ENCODE results near the gene FOXP1. TPM values are rescaled to one million over a fixed set of nuclear protein-coding genes. Genes with fewer than 3 reads are reported as not detected.

FOXP1 gene
- total RNA-seq, 2 experiments from 2014 or later = 178 TPM

DNA sequence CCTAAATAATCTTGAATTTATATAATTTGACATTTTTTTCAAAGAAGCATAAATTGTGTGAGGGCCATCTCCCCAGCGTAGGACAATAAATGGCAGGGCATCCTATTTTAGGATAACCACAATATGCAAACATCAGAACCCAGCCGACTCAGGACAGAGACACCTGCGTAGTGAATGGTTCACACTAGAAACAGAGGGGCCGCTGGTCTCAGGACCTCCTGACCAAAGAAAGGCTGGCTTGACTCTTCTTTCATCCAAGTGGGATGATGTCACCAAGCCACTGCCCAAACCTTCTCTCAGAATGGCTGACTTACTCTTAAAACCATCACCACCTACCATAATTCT lies 162.1 kb downstream of the FOXP1 start:
- Mint-ChIP-seq H3K36me3 (peaks cover 13% of the 10 kb centered on the region), H3K4me1 (peaks cover 74% of the 10 kb centered on the region), H3K9me3 (no peaks in the 10 kb centered on the region), H3K27ac (peak overlapping the region; percentile 97), H3K27me3 (no peaks in the 10 kb centered on the region), H3K4me3 (peak overlapping the region; percentile 72)
- POLR2A ChIA-PET = interaction anchor here (0.7 to 4.1 kb wide), 7 partner anchors 10 to 116 kb away, joined by 3 to 41 read pairs (median 4); no protein-coding TSS in a partner anchor
- DNase-seq (no peak), ATAC-seq (ENCODE audit: low read depth) (no peak)

GRCh38 chr3:71419369-71419768 lies 164.2 kb downstream of the FOXP1 start:
- ATAC-seq (ENCODE audit: low read depth) = no peak
- H3K4me1 Mint-ChIP-seq = peaks cover 75% of the 10 kb centered on the region
- POLR2A ChIA-PET = no interaction called here
- peaks cover 3% of the 10 kb centered on the region for H3K36me3 Mint-ChIP-seq
- no peaks in the 10 kb centered on the region for H3K9me3 Mint-ChIP-seq
- no peak overlapping the region for H3K4me3 Mint-ChIP-seq
- H3K27me3 Mint-ChIP-seq = no peaks in the 10 kb centered on the region
- peak overlapping the region; percentile 69 for H3K27ac Mint-ChIP-seq
- no peak for DNase-seq

GRCh38 chr3:71417791-71418190 lies 165.7 kb downstream of the FOXP1 start:
- no peak for DNase-seq
- POLR2A ChIA-PET = interaction anchor here (0.9 to 3.4 kb wide), 14 partner anchors 11 to 165 kb away, joined by 3 to 22 read pairs (median 6); partner anchors contain the start of gene FOXP1
- H3K4me3 Mint-ChIP-seq = peak overlapping the region; percentile 80
- H3K27ac Mint-ChIP-seq = peak overlapping the region; percentile 93
- no peak for ATAC-seq (ENCODE audit: low read depth)
- H3K9me3 Mint-ChIP-seq = no peaks in the 10 kb centered on the region
- H3K36me3 Mint-ChIP-seq = peaks cover 7% of the 10 kb centered on the region
- no peaks in the 10 kb centered on the region for H3K27me3 Mint-ChIP-seq
- peaks cover 70% of the 10 kb centered on the region for H3K4me1 Mint-ChIP-seq

- Mint-ChIP-seq H3K4me3 (peak overlapping the region; percentile 80), H3K36me3 (peaks cover 7% of the 10 kb centered on the region), H3K9me3 (no peaks in the 10 kb centered on the region), H3K4me1 (peaks cover 65% of the 10 kb centered on the region), H3K27me3 (no peaks in the 10 kb centered on the region), H3K27ac (peak overlapping the region; percentile 93)
- POLR2A ChIA-PET = interaction anchor here (0.6 to 3.4 kb wide), 17 partner anchors 9 to 166 kb away, joined by 3 to 22 read pairs (median 4); partner anchors contain the start of gene FOXP1
- ATAC-seq (ENCODE audit: low read depth) (peak; percentile 79), DNase-seq (peak; percentile 57)
Observed at GRCh38 chr3:71416876-71417275, 166.7 kb downstream of the FOXP1 start.

DNA sequence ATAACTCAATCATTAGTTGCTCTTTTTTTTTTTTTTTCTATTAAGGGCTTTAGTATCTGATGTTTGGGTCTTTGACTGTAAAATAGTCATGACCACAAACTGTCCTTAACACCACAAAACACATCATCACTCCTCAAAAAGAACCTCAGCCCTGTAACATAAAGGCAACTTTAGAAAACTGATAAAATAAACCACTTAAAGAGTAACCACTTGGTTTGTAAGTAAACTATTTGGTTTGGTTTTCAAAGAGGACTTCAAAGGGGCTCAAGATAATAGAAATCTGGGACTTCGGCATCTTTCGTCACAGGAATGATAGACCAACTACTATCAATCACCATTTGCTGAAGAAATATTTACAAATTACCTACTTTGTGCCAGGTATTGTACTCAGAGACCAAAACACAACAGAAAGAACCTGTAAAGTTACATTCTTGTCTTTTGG lies 167.8 kb downstream of the FOXP1 start:
- Mint-ChIP-seq H3K36me3 (peaks cover 6% of the 10 kb centered on the region), H3K9me3 (no peaks in the 10 kb centered on the region), H3K4me3 (peak overlapping the region; percentile 80), H3K27me3 (no peaks in the 10 kb centered on the region), H3K4me1 (peaks cover 56% of the 10 kb centered on the region), H3K27ac (peak overlapping the region; percentile 93)
- POLR2A ChIA-PET = interaction anchor here (0.9 to 3.4 kb wide), 8 partner anchors 17 to 167 kb away, joined by 3 to 22 read pairs (median 8); partner anchors contain the start of gene FOXP1
- DNase-seq (no peak), ATAC-seq (ENCODE audit: low read depth) (no peak)

GRCh38 chr3:71414189-71414927 lies 169.2 kb downstream of the FOXP1 start:
- DNase-seq (no peak), ATAC-seq (ENCODE audit: low read depth) (no peak)
- Mint-ChIP-seq H3K4me3 (no peak overlapping the region), H3K27me3 (no peaks in the 10 kb centered on the region), H3K4me1 (peaks cover 54% of the 10 kb centered on the region), H3K36me3 (peaks cover 4% of the 10 kb centered on the region), H3K9me3 (no peaks in the 10 kb centered on the region), H3K27ac (no peak overlapping the region)
- POLR2A ChIA-PET = no interaction called here

- H3K27me3 Mint-ChIP-seq = no peaks in the 10 kb centered on the region
- peaks cover 56% of the 10 kb centered on the region for H3K4me1 Mint-ChIP-seq
- peaks cover 4% of the 10 kb centered on the region for H3K36me3 Mint-ChIP-seq
- no peak for ATAC-seq (ENCODE audit: low read depth)
- DNase-seq = no peak
- H3K9me3 Mint-ChIP-seq = no peaks in the 10 kb centered on the region
- no peak overlapping the region for H3K4me3 Mint-ChIP-seq
- no peak overlapping the region for H3K27ac Mint-ChIP-seq
- POLR2A ChIA-PET = no interaction called here
Observed at GRCh38 chr3:71413572-71413971, 170.0 kb downstream of the FOXP1 start.

DNA sequence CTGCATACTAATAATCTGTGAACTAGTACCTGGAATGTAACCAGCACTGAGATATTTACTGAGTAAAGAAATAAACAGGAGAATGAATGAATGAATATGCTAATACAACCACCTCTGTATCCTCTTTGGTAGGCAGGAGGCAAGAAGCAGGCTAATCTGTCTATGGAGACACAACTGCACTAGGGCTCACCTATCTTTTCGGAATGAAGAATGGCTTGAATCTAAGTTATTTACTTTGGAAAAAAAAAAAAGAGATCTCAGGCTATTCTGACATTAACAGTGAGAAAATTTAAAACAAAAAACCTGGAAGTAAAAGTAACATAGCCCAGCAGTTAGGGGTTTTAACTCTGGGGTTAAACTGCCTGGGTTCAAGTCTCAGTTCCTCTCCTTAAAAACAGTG lies 174.2 kb downstream of the FOXP1 start:
- no peak for ATAC-seq (ENCODE audit: low read depth)
- DNase-seq = no peak
- Mint-ChIP-seq H3K36me3 (peaks cover 7% of the 10 kb centered on the region), H3K4me3 (no peak overlapping the region), H3K9me3 (no peaks in the 10 kb centered on the region), H3K27ac (no peak overlapping the region), H3K4me1 (peaks cover 22% of the 10 kb centered on the region), H3K27me3 (no peaks in the 10 kb centered on the region)
- POLR2A ChIA-PET = no interaction called here

DNA sequence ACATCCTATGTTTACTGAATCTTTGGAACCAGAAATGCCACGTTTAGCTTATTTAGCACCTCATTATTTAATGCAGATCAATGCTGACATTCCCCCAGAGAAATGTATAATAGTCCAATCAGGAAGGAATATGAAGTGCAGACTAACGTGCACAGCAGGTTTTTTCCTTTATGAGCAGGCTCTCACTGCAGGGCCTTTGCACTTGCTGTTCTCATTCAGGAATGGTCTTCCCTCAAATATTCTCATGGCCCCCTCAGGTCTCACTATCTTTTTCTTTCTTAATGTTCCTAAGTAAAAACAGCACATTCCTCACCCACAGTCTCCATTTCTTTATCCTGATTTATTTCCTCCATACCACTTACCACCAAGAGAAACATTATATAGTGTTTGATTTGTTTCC lies 174.6 kb downstream of the FOXP1 start:
- Mint-ChIP-seq H3K27me3 (no peaks in the 10 kb centered on the region), H3K9me3 (no peaks in the 10 kb centered on the region), H3K36me3 (peaks cover 7% of the 10 kb centered on the region), H3K27ac (no peak overlapping the region), H3K4me1 (peaks cover 22% of the 10 kb centered on the region), H3K4me3 (no peak overlapping the region)
- POLR2A ChIA-PET = no interaction called here
- ATAC-seq (ENCODE audit: low read depth) (no peak), DNase-seq (no peak)

- Mint-ChIP-seq H3K9me3 (no peaks in the 10 kb centered on the region), H3K36me3 (peaks cover 6% of the 10 kb centered on the region), H3K27ac (no peak overlapping the region), H3K4me3 (no peak overlapping the region), H3K27me3 (no peaks in the 10 kb centered on the region), H3K4me1 (peaks cover 23% of the 10 kb centered on the region)
- DNase-seq (no peak), ATAC-seq (ENCODE audit: low read depth) (no peak)
- POLR2A ChIA-PET = no interaction called here
Observed at GRCh38 chr3:71407823-71408222, 175.7 kb downstream of the FOXP1 start.

DNA sequence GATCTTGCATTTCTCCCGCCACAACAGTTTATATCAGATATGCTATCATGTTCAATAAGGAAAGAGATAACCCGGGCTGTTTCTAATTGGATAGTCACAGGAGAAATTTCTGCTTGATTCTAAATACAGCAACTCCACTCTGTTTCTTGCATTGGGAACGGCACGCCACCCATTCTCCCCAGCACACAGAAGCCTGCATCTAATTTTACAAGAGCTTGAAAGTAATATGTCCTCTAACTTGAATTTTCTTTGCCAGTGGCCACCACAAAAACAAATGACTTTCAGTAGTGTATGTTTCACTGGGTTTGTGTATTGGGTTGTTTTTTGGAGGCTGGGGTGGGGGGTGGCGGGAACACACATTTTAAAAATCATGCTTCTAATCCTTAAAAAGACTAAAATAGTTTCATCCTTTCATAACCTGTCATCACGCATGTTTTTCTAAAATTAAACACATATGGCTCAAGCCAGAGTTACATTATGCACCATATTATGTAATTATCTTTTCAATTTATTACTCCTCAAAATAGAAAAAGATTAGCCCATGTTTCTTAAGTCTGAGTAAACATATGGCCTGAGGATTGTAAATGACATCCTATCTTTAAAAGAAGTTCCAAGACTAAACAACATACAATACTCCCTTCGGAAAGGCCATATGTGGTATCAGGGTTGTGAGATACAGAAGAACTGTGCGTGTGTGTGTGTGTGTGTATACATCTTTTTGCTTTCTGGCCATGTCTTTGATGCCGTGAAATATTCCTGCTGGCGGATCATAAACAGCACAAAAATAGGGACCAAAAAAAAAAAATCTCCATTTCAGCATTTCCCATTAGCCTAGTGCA lies 176.3 kb downstream of the FOXP1 start:
- H3K4me3 Mint-ChIP-seq = no peak overlapping the region
- no peak for ATAC-seq (ENCODE audit: low read depth)
- DNase-seq = no peak
- H3K27ac Mint-ChIP-seq = no peak overlapping the region
- no peaks in the 10 kb centered on the region for H3K27me3 Mint-ChIP-seq
- peaks cover 6% of the 10 kb centered on the region for H3K36me3 Mint-ChIP-seq
- POLR2A ChIA-PET = no interaction called here
- no peaks in the 10 kb centered on the region for H3K9me3 Mint-ChIP-seq
- peaks cover 26% of the 10 kb centered on the region for H3K4me1 Mint-ChIP-seq

DNA sequence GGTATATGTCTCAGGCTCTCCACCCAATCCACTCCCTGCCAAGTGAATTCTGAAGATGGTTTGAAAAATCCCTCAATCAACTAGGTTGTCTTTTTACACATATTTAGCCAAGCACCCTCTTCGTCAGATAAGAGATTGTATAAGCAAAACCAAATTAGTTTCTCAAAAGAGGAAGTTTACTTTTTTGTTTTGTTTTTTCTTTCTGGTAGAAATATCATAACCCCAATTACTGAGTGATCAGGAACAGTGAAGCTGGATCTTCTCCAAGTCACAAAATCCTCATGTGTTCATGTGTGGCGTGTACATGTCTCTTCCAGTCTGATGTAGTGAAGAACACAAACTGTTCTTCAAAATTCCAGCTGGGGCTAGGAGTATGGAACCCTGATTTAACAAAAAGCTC lies 180.6 kb downstream of the FOXP1 start:
- POLR2A ChIA-PET = no interaction called here
- Mint-ChIP-seq H3K27ac (no peak overlapping the region), H3K9me3 (no peaks in the 10 kb centered on the region), H3K36me3 (peaks cover 6% of the 10 kb centered on the region), H3K4me1 (peaks cover 42% of the 10 kb centered on the region), H3K4me3 (no peak overlapping the region), H3K27me3 (no peaks in the 10 kb centered on the region)
- ATAC-seq (ENCODE audit: low read depth) (no peak), DNase-seq (no peak)

DNA sequence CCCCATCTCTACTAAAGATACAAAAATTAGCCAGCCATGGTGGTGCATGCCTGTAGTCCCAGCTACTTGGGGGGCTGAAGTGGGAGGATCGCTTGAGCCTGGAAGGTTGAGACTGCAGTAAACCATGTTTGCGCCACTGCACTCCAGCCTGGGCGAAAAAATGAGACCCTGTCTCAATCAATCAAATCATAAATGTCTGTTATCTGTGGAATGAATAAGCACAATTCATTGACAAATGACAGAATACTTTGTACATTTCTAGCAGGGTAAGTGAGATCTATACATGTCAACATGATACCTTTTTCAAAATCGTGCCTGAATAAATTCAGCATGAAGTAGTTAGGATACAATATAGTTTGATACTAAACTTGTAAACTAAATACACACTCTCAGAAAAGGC lies 181.2 kb downstream of the FOXP1 start:
- Mint-ChIP-seq H3K4me1 (peaks cover 46% of the 10 kb centered on the region), H3K9me3 (no peaks in the 10 kb centered on the region), H3K36me3 (peaks cover 6% of the 10 kb centered on the region), H3K4me3 (no peak overlapping the region), H3K27ac (no peak overlapping the region), H3K27me3 (no peaks in the 10 kb centered on the region)
- ATAC-seq (ENCODE audit: low read depth) = no peak
- DNase-seq = no peak
- POLR2A ChIA-PET = no interaction called here
